SJSA1 (cell line): Measurements from ENCODE around the gene TTLL10. TPM values are rescaled to one million over a fixed set of nuclear protein-coding genes. Genes with fewer than 3 reads are reported as not detected.

Experiments
- DNase-seq, 2 experiments: peaks; one replicate each; pipeline ENCODE4 v3.0.0-alpha.2; 2015 to 2020; ENCODE audit warnings: low spot score in 2 of 2, low read depth in 1 of 2
- H3K27ac ChIP-seq: fragments of 250-450 bp; sonication (Bioruptor Pico); 2 replicates; pipeline ENCODE4 v1.5.1; 2020; ENCODE audit warnings: mild to moderate bottlenecking, moderate library complexity
- H3K27me3 ChIP-seq: fragments of 250-450 bp; sonication (Bioruptor Pico); replicated peaks from 2 replicates; pipeline ENCODE4 v1.5.1; 2020; ENCODE audit warnings: mild to moderate bottlenecking, moderate library complexity
- H3K36me3 ChIP-seq: fragments of 250-450 bp; sonication (Bioruptor Pico); 2 replicates; pipeline ENCODE4 v1.5.1; 2020; ENCODE audit warnings: mild to moderate bottlenecking
- H3K4me1 ChIP-seq: fragments of 250-450 bp; sonication (Bioruptor Pico); replicated peaks from 2 replicates; pipeline ENCODE4 v1.6.1; 2021; ENCODE audit warnings: mild to moderate bottlenecking
- H3K4me3 ChIP-seq: fragments of 250-450 bp; sonication (Bioruptor Pico); 2 replicates; pipeline ENCODE4 v1.5.1; 2020; ENCODE audit warnings: mild to moderate bottlenecking
- H3K9me3 ChIP-seq: fragments of 250-450 bp; sonication (Bioruptor Pico); replicated peaks from 2 replicates; pipeline ENCODE4 v1.5.1; 2020; ENCODE audit warnings: mild to moderate bottlenecking
- total RNA-seq: library from RNA; depleted of rRNA; stranded (reverse); fragments of >200 nt; shearing (Covaris generic); gene quantifications from 2 replicates; pipeline ENCODE4 v1.2.3, GENCODE V29; 2014

Gene TTLL10
- total RNA-seq, 1 experiment from 2014 or later: not detected

DNA sequence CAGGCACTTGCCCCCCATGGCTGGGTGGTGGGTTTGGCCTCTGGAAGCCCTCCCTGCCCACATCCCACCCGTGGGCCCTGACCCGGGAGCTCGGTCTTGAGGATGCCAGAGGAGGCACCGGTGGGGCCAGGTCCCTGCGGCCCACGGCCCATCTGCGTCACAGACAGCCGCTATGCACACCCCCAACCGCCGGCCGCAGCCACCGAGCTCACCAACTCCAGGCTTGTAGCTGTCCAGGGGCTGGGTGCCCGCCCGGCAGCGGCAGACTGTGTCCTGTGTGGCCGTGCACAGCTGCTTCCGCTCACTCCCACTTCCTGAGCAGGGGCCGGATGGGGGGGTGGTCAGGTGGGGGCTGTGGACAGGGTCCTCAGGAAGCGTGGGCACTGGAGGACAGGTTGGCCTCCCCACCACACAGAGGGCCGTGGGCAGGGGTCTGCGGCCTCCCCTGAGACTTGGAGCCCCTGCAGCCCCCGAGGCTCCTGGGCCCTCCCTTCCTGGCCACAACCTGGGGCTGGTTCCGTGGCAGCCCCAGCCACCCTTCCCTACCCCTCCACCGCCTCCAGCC lies 39.2 kb downstream of the TTLL10 start:
- H3K4me3 ChIP-seq: no peak overlapping the region
- peaks cover 13% of the 10 kb centered on the region for H3K4me1 ChIP-seq
- H3K9me3 ChIP-seq: no peaks in the 10 kb centered on the region
- no peak overlapping the region for H3K27ac ChIP-seq
- no peak for DNase-seq
- peaks cover 25% of the 10 kb centered on the region for H3K36me3 ChIP-seq
- no peaks in the 10 kb centered on the region for H3K27me3 ChIP-seq

- H3K27ac ChIP-seq: no peak within 1 kb of the TSS
- H3K4me1 ChIP-seq: peaks cover 6% of the 10 kb centered on the region
- H3K27me3 ChIP-seq: no peaks in the 10 kb centered on the region
- no peaks in the 10 kb centered on the region for H3K9me3 ChIP-seq
- DNase-seq: no peak
- no peak within 1 kb of the TSS for H3K4me3 ChIP-seq
- peaks cover 32% of the 10 kb centered on the region for H3K36me3 ChIP-seq
Observed at GRCh38 chr1:1213345-1214265, 39.9 kb downstream of the TTLL10 start, which contains the start of gene TNFRSF4. Gene TNFRSF4, minus strand, starts transcription at chr1:1214153. Its CDS starts 26 bp downstream, at chr1:1214127.

- no peak for DNase-seq
- Histone ChIP-seq H3K9me3 (no peaks in the 10 kb centered on the region), H3K27me3 (no peaks in the 10 kb centered on the region), H3K36me3 (peaks cover 45% of the 10 kb centered on the region), H3K4me1 (no peaks in the 10 kb centered on the region), H3K27ac (no peak overlapping the region), H3K4me3 (no peak overlapping the region)
Observed at GRCh38 chr1:1215080-1215676, 41.5 kb downstream of the TTLL10 start.

DNA sequence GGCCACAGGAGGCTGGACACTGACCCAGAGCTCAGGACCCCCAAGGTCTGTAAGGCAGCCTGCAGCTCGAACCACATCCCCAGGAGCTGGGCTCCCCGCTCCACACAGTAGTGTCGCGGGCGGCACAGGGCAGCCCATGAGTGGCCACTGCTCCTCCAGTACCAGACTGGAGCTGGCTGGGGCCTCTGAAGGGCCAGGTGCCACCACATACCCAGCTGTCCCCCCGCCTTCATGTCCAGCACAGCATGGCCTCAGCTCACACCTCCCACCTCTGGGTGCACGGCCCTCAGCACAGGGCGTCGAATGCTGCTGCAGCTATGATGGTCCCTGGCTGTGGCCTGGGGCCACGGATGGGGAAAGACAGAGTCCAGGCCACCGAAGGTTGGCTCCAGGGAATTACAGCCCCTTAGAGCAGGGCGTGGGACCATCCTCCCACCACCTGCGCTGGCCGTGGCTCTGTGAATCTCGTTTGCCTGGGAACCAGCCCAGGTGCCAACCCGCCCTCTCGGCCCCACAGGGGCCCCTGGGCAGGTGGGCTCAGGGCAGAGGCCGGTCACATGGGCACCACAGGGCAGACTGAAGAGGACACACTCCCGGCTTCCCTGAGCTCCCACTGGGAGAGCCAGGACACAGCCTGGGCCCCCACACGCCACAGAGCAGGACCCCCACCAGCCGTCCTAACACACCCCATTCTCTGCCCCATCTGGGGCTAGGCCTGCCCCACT lies 42.4 kb downstream of the TTLL10 start:
- H3K9me3 ChIP-seq: no peaks in the 10 kb centered on the region
- no peaks in the 10 kb centered on the region for H3K4me1 ChIP-seq
- peaks cover 54% of the 10 kb centered on the region for H3K36me3 ChIP-seq
- H3K4me3 ChIP-seq: no peak overlapping the region
- DNase-seq: no peak
- H3K27me3 ChIP-seq: no peaks in the 10 kb centered on the region
- H3K27ac ChIP-seq: no peak overlapping the region

DNA sequence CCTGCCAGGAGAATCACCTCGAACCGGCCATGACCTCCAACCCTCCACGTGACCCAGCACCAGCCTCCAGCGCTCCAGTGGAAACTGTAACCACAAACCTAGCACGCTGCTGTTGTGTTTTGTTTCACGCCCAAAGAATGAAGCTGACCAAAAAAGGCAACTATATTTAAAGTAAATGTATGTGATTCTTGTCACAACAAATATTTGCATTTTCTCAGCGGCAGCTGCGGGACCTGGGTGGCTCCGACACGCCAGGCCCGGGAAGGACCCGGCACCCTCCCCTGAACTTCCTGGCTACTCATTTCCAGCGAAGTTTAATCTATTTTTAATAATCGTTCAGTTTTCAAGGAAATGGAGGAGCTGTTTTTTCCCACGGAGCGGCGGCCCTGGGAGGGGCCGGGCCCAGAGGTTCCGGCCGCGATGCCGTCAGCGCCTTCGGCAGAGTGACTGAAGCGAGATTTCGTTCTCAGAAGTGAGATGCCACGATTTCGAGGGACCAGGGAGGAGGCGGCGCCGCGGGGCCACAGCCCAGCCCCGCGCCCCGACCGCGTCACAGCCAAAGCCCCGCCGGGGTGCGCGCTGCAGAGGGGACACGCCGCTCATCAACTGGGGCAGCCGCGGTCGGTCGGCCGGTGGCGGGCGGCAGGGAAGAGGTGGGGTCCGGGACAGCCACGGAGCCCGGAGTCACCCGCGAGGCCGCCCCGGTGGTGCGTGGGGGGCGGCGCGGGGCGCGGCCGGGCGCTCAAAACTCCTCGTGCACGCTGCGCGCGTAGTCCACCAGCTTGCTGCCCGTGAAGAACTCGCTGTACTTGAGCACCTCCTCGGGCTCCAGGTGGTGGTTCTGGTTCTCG lies 43.3 kb downstream of the TTLL10 start:
- Histone ChIP-seq H3K27me3 (no peaks in the 10 kb centered on the region), H3K9me3 (no peaks in the 10 kb centered on the region), H3K4me1 (no peaks in the 10 kb centered on the region), H3K36me3 (peaks cover 62% of the 10 kb centered on the region), H3K4me3 (no peak overlapping the region), H3K27ac (no peak overlapping the region)
- no peak for DNase-seq

GRCh38 chr1:1217621-1218523 lies 44.2 kb downstream of the TTLL10 start:
- no peaks in the 10 kb centered on the region for H3K27me3 ChIP-seq
- H3K4me1 ChIP-seq: no peaks in the 10 kb centered on the region
- H3K36me3 ChIP-seq: peaks cover 71% of the 10 kb centered on the region
- H3K9me3 ChIP-seq: no peaks in the 10 kb centered on the region
- no peak for DNase-seq
- H3K27ac ChIP-seq: no peak overlapping the region
- no peak overlapping the region for H3K4me3 ChIP-seq

DNA sequence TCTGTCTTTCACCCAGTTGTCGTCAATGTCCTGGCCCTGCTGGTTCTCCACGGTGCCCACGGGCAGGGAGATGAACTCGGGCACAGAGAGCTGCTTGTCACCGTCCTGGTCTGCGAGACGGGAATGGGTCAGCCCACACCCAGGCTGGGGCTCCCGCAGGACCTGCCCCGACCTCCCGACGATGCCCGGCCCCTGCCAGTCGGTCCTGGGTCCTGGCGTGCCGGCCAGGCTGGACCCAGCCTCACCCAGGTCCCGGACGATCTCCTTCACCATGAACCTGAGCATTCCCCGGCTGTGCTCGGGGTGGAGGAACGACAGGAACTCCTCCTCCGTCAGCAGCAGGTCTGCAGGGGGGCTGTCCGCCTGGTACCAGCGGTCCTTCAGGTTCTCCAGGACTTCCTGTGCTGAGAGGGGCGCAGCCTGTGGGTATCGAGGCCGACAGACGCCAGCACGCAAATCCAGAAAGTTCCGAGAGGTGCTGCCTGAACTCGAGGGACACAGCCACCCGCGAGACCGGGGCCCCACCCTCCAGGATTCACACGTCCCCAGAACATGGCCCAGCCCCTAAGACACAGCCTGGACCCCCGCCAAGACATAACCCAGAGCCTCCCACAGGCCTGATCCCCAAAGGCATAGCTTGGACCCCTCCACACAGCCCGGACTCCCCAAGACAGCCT lies 45.0 kb downstream of the TTLL10 start:
- no peak overlapping the region for H3K4me3 ChIP-seq
- H3K4me1 ChIP-seq: no peaks in the 10 kb centered on the region
- H3K9me3 ChIP-seq: no peaks in the 10 kb centered on the region
- no peak overlapping the region for H3K27ac ChIP-seq
- DNase-seq: no peak
- no peaks in the 10 kb centered on the region for H3K27me3 ChIP-seq
- peaks cover 77% of the 10 kb centered on the region for H3K36me3 ChIP-seq

DNA sequence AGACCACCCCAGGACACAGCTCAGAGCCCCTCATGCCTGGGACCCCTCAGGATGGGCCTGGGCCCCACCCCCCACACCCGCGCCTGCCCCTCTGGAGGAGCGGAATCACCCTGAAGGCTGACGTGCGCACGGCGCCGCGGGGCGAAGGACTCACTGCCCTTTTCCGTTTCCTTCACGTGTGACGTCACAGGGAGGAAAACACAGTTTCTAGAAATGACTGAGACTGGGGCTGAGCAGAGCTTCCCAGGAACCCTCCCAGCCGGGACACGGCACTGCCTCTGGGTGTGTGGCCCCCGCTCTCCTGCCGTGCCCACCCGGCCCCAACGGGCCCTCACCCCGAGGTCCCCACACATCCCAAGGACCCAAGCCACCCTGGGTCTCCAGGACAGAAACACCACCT lies 45.7 kb downstream of the TTLL10 start:
- Histone ChIP-seq H3K27me3 (no peaks in the 10 kb centered on the region), H3K4me3 (no peak overlapping the region), H3K36me3 (peaks cover 83% of the 10 kb centered on the region), H3K9me3 (no peaks in the 10 kb centered on the region), H3K4me1 (no peaks in the 10 kb centered on the region), H3K27ac (no peak overlapping the region)
- no peak for DNase-seq

DNA sequence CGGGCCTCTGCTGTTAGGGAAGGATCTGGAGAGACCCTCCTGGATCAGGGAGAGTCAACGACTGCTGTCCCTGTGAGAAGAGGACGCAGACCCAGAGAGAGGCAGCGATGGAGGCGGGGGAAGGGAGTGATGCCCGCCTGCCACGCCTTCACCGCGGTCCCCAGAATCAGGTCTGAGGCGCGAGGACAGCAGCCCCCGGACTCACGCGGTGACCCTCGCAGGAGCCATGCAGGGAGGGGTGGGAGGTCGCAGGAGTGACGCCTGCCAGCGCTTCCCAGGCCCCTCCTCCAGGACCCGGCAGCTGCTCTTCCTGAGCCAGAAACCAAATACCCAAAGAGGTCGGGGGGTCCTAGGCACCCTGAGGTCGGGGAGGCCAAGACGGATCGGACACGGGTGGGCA lies 46.5 kb downstream of the TTLL10 start:
- H3K4me3 ChIP-seq: no peak overlapping the region
- H3K27me3 ChIP-seq: no peaks in the 10 kb centered on the region
- no peak for DNase-seq
- no peaks in the 10 kb centered on the region for H3K9me3 ChIP-seq
- H3K4me1 ChIP-seq: no peaks in the 10 kb centered on the region
- peaks cover 92% of the 10 kb centered on the region for H3K36me3 ChIP-seq
- H3K27ac ChIP-seq: no peak overlapping the region

DNA sequence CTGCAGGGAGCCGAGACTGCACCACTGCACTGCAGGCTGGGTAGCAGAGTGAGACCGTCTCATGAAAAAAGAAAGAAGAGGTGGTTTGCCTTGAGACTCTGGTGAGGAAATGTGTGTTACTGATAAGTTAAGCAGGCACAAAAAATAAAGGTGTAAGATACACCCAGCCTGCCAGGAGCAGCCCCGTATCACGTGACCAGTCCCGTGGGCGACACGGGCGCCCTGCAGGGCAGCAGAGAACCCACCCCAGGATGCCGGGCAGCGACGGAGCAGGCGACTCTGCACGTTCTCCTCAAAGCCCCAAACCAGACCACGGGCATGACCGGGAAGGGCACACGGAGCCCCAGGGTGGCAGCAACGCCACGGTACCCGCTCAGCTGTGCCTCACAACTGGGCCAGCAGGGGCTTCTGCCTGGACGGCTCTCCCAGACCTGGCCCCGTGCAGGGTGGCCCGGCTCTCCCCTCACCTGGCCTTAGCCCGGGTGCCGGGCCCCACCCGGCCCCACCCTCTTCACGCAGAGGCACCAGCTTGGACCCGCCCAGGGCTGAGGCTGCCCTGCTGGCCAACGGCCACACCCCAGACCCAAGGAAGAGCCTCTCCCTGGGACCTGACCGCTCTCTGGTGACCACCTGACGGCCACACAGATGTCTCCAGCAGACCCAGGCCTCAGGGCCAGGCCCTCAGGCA lies 48.4 kb downstream of the TTLL10 start:
- H3K27me3 ChIP-seq: no peaks in the 10 kb centered on the region
- H3K4me3 ChIP-seq: no peak overlapping the region
- H3K9me3 ChIP-seq: no peaks in the 10 kb centered on the region
- no peaks in the 10 kb centered on the region for H3K4me1 ChIP-seq
- H3K36me3 ChIP-seq: peaks cover 91% of the 10 kb centered on the region
- DNase-seq: no peak
- no peak overlapping the region for H3K27ac ChIP-seq

- Histone ChIP-seq H3K4me1 (no peaks in the 10 kb centered on the region), H3K27me3 (no peaks in the 10 kb centered on the region), H3K4me3 (no peak overlapping the region), H3K27ac (no peak overlapping the region), H3K9me3 (no peaks in the 10 kb centered on the region), H3K36me3 (peaks cover 91% of the 10 kb centered on the region)
- DNase-seq: no peak
Observed at GRCh38 chr1:1222575-1223225, 49.0 kb downstream of the TTLL10 start.
